ENCODE data around the gene UBAP2. TPM values are rescaled to one million over a fixed set of nuclear protein-coding genes. Genes with fewer than 3 reads are reported as not detected.

UBAP2 gene
- total RNA-seq, 1 donor from 2014 or later = 73.3 TPM

- Histone ChIP-seq H3K79me2 (ENCODE audit: insufficient read depth, low read length) (peaks cover 94% of the 10 kb centered on the region), H3K27ac (ENCODE audit: low read depth, low read length) (no peak overlapping the region), H3K9me3 (ENCODE audit: insufficient read depth, low read depth, low read length) (no peaks in the 10 kb centered on the region), H3K4me3 (ENCODE audit: insufficient read depth, low read depth, low read length) (no peak overlapping the region), H3K27me3 (ENCODE audit: insufficient read depth, low read length) (no peaks in the 10 kb centered on the region), H3K36me3 (ENCODE audit: insufficient read depth, low read length) (peaks cover 2% of the 10 kb centered on the region), H3K4me2 (ENCODE audit: low read length) (no peak overlapping the region), H3K4me1 (ENCODE audit: insufficient read depth, low read length) (no peaks in the 10 kb centered on the region), H2AFZ (ENCODE audit: low read depth, low read length) (no peak overlapping the region), H3K9ac (ENCODE audit: low read length) (no peak overlapping the region), H4K20me1 (ENCODE audit: insufficient read depth, low read length) (peaks cover 76% of the 10 kb centered on the region)
- Mint-ChIP-seq H3K4me3 (ENCODE audit: unreplicated experiment) (no peak overlapping the region), H3K27ac (ENCODE audit: unreplicated experiment) (no peak overlapping the region), H3K36me3 (ENCODE audit: low read depth, unreplicated experiment) (peaks cover 7% of the 10 kb centered on the region), H3K4me1 (ENCODE audit: low read depth, unreplicated experiment) (peaks cover 3% of the 10 kb centered on the region), H3K27me3 (ENCODE audit: low read depth, unreplicated experiment) (no peaks in the 10 kb centered on the region), H3K9me3 (ENCODE audit: unreplicated experiment) (no peaks in the 10 kb centered on the region)
- FAIRE-seq = no peak
- no peak for DNase-seq (ENCODE audit: low read depth)
- TF ChIP-seq, protein P1, sequence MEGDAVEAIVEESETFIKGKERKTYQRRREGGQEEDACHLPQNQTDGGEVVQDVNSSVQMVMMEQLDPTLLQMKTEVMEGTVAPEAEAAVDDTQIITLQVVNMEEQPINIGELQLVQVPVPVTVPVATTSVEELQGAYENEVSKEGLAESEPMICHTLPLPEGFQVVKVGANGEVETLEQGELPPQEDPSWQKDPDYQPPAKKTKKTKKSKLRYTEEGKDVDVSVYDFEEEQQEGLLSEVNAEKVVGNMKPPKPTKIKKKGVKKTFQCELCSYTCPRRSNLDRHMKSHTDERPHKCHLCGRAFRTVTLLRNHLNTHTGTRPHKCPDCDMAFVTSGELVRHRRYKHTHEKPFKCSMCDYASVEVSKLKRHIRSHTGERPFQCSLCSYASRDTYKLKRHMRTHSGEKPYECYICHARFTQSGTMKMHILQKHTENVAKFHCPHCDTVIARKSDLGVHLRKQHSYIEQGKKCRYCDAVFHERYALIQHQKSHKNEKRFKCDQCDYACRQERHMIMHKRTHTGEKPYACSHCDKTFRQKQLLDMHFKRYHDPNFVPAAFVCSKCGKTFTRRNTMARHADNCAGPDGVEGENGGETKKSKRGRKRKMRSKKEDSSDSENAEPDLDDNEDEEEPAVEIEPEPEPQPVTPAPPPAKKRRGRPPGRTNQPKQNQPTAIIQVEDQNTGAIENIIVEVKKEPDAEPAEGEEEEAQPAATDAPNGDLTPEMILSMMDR (IDR thresholded peaks at IDR 0.05; ENCODE audit: insufficient read depth, low read depth, low read length) = no peak
Observed at GRCh38 chr9:34032631-34033030, 16.1 kb downstream of the UBAP2 start.

GRCh38 chr9:34027845-34028574 lies 20.7 kb downstream of the UBAP2 start:
- Mint-ChIP-seq H3K9me3 (ENCODE audit: unreplicated experiment) (no peaks in the 10 kb centered on the region), H3K36me3 (ENCODE audit: low read depth, unreplicated experiment) (peaks cover 6% of the 10 kb centered on the region), H3K4me3 (ENCODE audit: unreplicated experiment) (no peak overlapping the region), H3K27ac (ENCODE audit: unreplicated experiment) (no peak overlapping the region), H3K4me1 (ENCODE audit: low read depth, unreplicated experiment) (peaks cover 6% of the 10 kb centered on the region), H3K27me3 (ENCODE audit: low read depth, unreplicated experiment) (no peaks in the 10 kb centered on the region)
- peaks cover 95% of the 10 kb centered on the region for H3K79me2 ChIP-seq (ENCODE audit: insufficient read depth, low read length)
- no peaks in the 10 kb centered on the region for H3K4me1 ChIP-seq (ENCODE audit: insufficient read depth, low read length)
- TF ChIP-seq, protein P1 (IDR thresholded peaks at IDR 0.05; ENCODE audit: insufficient read depth, low read depth, low read length) = no peak
- TF ChIP-seq EZH2 (IDR thresholded peaks at IDR 0.05; ENCODE audit: insufficient read depth, low read length) = no peak
- peaks cover 80% of the 10 kb centered on the region for H4K20me1 ChIP-seq (ENCODE audit: insufficient read depth, low read length)
- DNase-seq (ENCODE audit: low read depth) = no peak
- H3K4me2 ChIP-seq (ENCODE audit: low read length) = no peak overlapping the region
- H3K27me3 ChIP-seq (ENCODE audit: insufficient read depth, low read length) = no peaks in the 10 kb centered on the region
- FAIRE-seq = no peak
- no peak overlapping the region for H3K9ac ChIP-seq (ENCODE audit: low read length)
- H3K36me3 ChIP-seq (ENCODE audit: insufficient read depth, low read length) = peaks cover 2% of the 10 kb centered on the region
- H3K27ac ChIP-seq (ENCODE audit: low read depth, low read length) = no peak overlapping the region
- H2AFZ ChIP-seq (ENCODE audit: low read depth, low read length) = no peak overlapping the region
- no peak overlapping the region for H3K4me3 ChIP-seq (ENCODE audit: insufficient read depth, low read depth, low read length)
- no peaks in the 10 kb centered on the region for H3K9me3 ChIP-seq (ENCODE audit: insufficient read depth, low read depth, low read length)

- Histone ChIP-seq H2AFZ (ENCODE audit: low read depth, low read length) (no peak overlapping the region), H3K4me3 (ENCODE audit: insufficient read depth, low read depth, low read length) (no peak overlapping the region), H4K20me1 (ENCODE audit: insufficient read depth, low read length) (peaks cover 79% of the 10 kb centered on the region), H3K9me3 (ENCODE audit: insufficient read depth, low read depth, low read length) (no peaks in the 10 kb centered on the region), H3K4me2 (ENCODE audit: low read length) (no peak overlapping the region), H3K79me2 (ENCODE audit: insufficient read depth, low read length) (peaks cover 95% of the 10 kb centered on the region), H3K9ac (ENCODE audit: low read length) (no peak overlapping the region), H3K4me1 (ENCODE audit: insufficient read depth, low read length) (no peaks in the 10 kb centered on the region), H3K27me3 (ENCODE audit: insufficient read depth, low read length) (no peaks in the 10 kb centered on the region), H3K36me3 (ENCODE audit: insufficient read depth, low read length) (peaks cover 2% of the 10 kb centered on the region), H3K27ac (ENCODE audit: low read depth, low read length) (no peak overlapping the region)
- Mint-ChIP-seq H3K4me1 (ENCODE audit: low read depth, unreplicated experiment) (peaks cover 6% of the 10 kb centered on the region), H3K27ac (ENCODE audit: unreplicated experiment) (no peak overlapping the region), H3K4me3 (ENCODE audit: unreplicated experiment) (no peak overlapping the region), H3K36me3 (ENCODE audit: low read depth, unreplicated experiment) (peaks cover 6% of the 10 kb centered on the region), H3K9me3 (ENCODE audit: unreplicated experiment) (no peaks in the 10 kb centered on the region), H3K27me3 (ENCODE audit: low read depth, unreplicated experiment) (no peaks in the 10 kb centered on the region)
- TF ChIP-seq EZH2 (IDR thresholded peaks at IDR 0.05; ENCODE audit: insufficient read depth, low read length) = no peak
- TF ChIP-seq, protein P1 (IDR thresholded peaks at IDR 0.05; ENCODE audit: insufficient read depth, low read depth, low read length) = no peak
- no peak for DNase-seq (ENCODE audit: low read depth)
- no peak for FAIRE-seq
Observed at GRCh38 chr9:34025811-34026210, 22.9 kb downstream of the UBAP2 start.

All from astrocyte (in vitro differentiated cells and primary cell).